Ishikawa (cell line): ENCODE measurements around the gene GSTA4.

ENCODE experiments used
- CEBPB ChIP-seq: IDR thresholded peaks from 2 replicates; pipeline ENCODE4 v1.6.1; 2012
- CREB1 ChIP-seq: IDR thresholded peaks from 2 replicates; pipeline ENCODE4 v1.6.1; 2012; ENCODE audit warnings: low read depth
- EGR1 ChIP-seq: IDR thresholded peaks from 2 replicates; pipeline ENCODE4 v1.6.1; 2012
- EP300 ChIP-seq: IDR thresholded peaks from 2 replicates; pipeline ENCODE4 v1.6.1; 2012; ENCODE audit warnings: borderline replicate concordance
- FOXM1 ChIP-seq: IDR thresholded peaks from 2 replicates; pipeline ENCODE4 v1.6.1; 2012; ENCODE audit warnings: low read depth, borderline replicate concordance
- NFIC ChIP-seq: IDR thresholded peaks from 2 replicates; pipeline ENCODE4 v1.6.1; 2012
- RAD21 ChIP-seq: IDR thresholded peaks from 2 replicates; pipeline ENCODE4 v1.6.1; 2012; ENCODE audit warnings: low read depth
- REST ChIP-seq: IDR thresholded peaks from 2 replicates; pipeline ENCODE4 v1.6.1; 2012; ENCODE audit warnings: low read depth, mild to moderate bottlenecking
- TAF1 ChIP-seq: IDR thresholded peaks from 2 replicates; pipeline ENCODE4 v1.6.1; 2012; ENCODE audit warnings: low read depth, mild to moderate bottlenecking
- TCF12 ChIP-seq: IDR thresholded peaks from 2 replicates; pipeline ENCODE4 v1.6.1; 2012; ENCODE audit warnings: low read depth
- TEAD4 ChIP-seq: IDR thresholded peaks from 2 replicates; pipeline ENCODE4 v1.6.1; 2012
- USF1 ChIP-seq: IDR thresholded peaks from 2 replicates; pipeline ENCODE4 v1.6.1; 2012
- YY1 ChIP-seq: IDR thresholded peaks from 2 replicates; pipeline ENCODE4 v1.6.1; 2012; ENCODE audit warnings: low read depth
- ZBTB7A ChIP-seq: IDR thresholded peaks from 2 replicates; pipeline ENCODE4 v1.6.1; 2012; ENCODE audit warnings: low read depth
- TF ChIP-seq, protein P1 (sequence below): IDR thresholded peaks from 2 replicates; pipeline ENCODE4 v1.6.1; 2012

Gene GSTA4

DNA sequence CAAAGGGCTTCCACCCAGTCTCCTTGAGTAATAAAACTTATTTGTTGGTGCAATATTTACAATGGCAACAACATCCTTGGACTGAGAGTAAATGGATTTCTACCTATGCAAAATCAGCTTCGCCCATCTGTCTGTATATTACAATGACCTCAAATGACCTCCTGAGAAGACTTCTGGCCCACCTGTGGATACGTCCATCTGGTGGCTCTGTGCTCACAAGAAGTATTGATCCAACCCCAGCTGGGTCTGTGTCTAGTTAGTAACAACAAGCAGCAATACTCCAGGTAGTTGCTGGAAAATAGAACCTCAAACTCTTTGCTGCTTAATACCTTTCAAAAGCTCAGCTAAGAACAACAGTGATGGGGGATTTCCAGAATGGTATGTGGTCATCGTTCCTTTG, 34.7 kb upstream of the GSTA4 start:
- no peak for TF ChIP-seq CREB1
- no peak for TF ChIP-seq TCF12
- TF ChIP-seq TEAD4: no peak
- no peak for TF ChIP-seq TAF1
- TF ChIP-seq USF1: no peak
- TF ChIP-seq, protein P1, sequence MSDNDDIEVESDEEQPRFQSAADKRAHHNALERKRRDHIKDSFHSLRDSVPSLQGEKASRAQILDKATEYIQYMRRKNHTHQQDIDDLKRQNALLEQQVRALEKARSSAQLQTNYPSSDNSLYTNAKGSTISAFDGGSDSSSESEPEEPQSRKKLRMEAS: no peak
- no peak for TF ChIP-seq EP300
- no peak for TF ChIP-seq NFIC
- no peak for TF ChIP-seq ZBTB7A

GRCh38 chr6:53029257-53029656, 34.2 kb upstream of the GSTA4 start:
- TF ChIP-seq YY1 (no peak), EP300 (no peak), NFIC (no peak), EGR1 (no peak), TEAD4 (no peak), FOXM1 (no peak), USF1 (no peak), CEBPB (no peak), REST (no peak), TAF1 (no peak)
- TF ChIP-seq, protein P1: no peak

DNA sequence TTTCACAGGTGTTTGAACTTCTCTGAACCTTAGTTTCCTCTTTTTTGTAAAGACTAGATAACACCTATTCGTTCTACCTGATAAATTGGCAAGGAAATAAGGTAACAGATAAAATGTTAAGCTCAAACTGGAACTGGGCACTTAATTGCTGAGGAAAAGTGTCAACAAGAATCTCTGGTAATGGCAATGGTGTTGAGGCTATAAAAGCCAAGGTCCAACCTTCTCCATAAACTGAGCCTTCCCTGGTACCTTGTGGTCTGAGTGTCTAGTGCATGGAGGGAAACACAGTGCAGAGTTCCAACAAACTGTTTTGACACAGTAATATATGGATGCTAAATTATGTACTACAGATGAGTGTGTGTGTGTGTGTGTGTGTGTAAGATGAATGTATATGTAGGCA, 33.4 kb upstream of the GSTA4 start:
- TF ChIP-seq EGR1: no peak
- no peak for TF ChIP-seq EP300

DNA sequence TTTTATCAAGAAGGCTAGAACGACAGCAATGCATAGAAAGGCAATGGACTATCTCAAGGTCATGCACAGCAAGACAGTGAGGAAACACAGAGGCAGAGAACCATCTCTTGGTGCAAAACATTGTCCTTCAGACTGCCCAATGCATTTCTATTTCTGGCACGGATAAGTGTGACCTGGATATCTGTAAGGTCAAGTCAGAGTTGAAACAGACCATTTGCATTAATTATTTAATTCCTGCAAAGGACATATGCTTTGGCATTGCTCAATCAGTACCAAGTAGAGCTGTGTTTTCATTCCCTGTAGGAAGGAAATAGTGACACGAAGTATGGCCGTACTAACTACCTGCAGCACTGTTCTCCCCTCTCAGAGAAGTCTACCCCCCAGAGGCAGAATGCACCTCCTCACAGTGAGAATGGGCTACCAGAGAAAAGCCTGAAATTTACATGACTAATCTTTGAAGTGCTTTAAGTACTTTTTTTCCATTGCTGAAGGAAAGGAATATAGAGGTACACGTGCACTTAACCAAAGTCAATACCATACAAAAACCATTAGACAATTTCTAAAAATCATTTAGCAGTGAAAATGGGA, 32.1 kb upstream of the GSTA4 start:
- no peak for TF ChIP-seq NFIC
- no peak for TF ChIP-seq RAD21
- TF ChIP-seq CEBPB: no peak
- no peak for TF ChIP-seq FOXM1
- no peak for TF ChIP-seq TAF1
- no peak for TF ChIP-seq EP300
- TF ChIP-seq EGR1: no peak
- no peak for TF ChIP-seq YY1
- TF ChIP-seq, protein P1: no peak
- TF ChIP-seq USF1: no peak
- no peak for TF ChIP-seq CREB1
- TF ChIP-seq ZBTB7A: no peak
- no peak for TF ChIP-seq REST
- no peak for TF ChIP-seq TCF12
- TF ChIP-seq TEAD4: no peak

DNA sequence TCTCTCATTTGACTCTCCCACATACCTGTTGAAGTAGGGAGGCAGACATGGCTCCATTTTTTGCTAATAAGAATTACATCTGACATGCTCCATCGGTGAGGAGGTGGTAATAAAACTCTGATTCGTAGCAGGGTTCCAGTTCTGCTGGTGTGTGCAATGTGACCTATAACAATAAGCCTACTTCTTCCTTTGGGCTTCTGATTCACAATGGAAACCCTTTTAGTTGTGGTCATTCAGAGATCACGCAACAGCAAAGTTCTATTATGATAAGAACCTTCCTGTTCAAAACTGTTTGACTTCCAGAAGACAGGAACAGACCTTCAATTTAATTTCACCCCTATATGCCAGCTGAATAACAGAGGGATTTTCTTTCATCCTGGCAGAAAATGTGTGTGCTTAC, 31.4 kb upstream of the GSTA4 start:
- TF ChIP-seq TEAD4 (no peak), YY1 (no peak), TCF12 (no peak), RAD21 (no peak), EP300 (no peak), USF1 (no peak), EGR1 (no peak), FOXM1 (no peak), CREB1 (no peak), REST (no peak)
